ENCODE results near the gene FAT3.

DNA sequence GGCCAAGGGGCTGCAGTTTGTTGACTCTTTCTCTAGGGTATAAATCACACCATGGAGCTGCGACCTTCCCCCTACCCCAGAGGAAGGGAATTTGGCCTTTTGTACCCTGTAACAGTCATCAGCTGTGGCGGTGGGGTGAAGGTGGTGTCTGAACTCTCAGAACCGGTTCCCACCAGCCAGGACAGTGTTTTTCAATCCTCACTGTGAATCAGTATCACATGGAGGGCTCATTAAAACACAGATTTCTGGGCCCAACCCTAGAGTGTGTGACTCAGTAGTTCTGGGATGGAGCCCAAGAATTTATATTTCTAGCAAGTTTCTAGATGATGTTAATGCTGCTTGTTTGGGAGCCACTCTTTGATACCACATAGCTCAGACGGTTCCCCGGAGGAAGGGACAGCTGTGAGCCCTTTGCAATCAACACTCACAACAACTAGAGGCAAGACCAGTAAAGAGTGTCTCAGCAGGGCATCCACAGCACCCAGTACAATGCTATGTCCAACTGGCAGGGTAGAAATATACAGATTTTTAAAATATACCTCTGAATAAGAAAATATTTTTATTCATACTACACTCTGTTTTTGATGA, 43.9 kb upstream of the FAT3 start:
- TF ChIP-seq RAD21 (IDR thresholded peaks at IDR 0.05) (no peak), YY1 (IDR thresholded peaks at IDR 0.05) (no peak), SP1 (IDR thresholded peaks at IDR 0.05) (no peak), HNF4G (IDR thresholded peaks at IDR 0.05) (no peak), FOXA1 (IDR thresholded peaks at IDR 0.05) (no peak), EGR1 (IDR thresholded peaks at IDR 0.05; ENCODE audit: low read depth in 2 of 2) (no peak), GABPA (IDR thresholded peaks at IDR 0.05 in 1 of 2, conservative IDR thresholded peaks at IDR 0.05 in 1 of 2) (no peak), JUND (IDR thresholded peaks at IDR 0.05) (no peak)
- TF ChIP-seq, protein P1, sequence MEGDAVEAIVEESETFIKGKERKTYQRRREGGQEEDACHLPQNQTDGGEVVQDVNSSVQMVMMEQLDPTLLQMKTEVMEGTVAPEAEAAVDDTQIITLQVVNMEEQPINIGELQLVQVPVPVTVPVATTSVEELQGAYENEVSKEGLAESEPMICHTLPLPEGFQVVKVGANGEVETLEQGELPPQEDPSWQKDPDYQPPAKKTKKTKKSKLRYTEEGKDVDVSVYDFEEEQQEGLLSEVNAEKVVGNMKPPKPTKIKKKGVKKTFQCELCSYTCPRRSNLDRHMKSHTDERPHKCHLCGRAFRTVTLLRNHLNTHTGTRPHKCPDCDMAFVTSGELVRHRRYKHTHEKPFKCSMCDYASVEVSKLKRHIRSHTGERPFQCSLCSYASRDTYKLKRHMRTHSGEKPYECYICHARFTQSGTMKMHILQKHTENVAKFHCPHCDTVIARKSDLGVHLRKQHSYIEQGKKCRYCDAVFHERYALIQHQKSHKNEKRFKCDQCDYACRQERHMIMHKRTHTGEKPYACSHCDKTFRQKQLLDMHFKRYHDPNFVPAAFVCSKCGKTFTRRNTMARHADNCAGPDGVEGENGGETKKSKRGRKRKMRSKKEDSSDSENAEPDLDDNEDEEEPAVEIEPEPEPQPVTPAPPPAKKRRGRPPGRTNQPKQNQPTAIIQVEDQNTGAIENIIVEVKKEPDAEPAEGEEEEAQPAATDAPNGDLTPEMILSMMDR (IDR thresholded peaks at IDR 0.05; ENCODE audit: low read depth, low read length, missing input control), result no peak
- TF ChIP-seq, protein P2, sequence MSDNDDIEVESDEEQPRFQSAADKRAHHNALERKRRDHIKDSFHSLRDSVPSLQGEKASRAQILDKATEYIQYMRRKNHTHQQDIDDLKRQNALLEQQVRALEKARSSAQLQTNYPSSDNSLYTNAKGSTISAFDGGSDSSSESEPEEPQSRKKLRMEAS (IDR thresholded peaks at IDR 0.05), result no peak
- TF ChIP-seq, protein P3, sequence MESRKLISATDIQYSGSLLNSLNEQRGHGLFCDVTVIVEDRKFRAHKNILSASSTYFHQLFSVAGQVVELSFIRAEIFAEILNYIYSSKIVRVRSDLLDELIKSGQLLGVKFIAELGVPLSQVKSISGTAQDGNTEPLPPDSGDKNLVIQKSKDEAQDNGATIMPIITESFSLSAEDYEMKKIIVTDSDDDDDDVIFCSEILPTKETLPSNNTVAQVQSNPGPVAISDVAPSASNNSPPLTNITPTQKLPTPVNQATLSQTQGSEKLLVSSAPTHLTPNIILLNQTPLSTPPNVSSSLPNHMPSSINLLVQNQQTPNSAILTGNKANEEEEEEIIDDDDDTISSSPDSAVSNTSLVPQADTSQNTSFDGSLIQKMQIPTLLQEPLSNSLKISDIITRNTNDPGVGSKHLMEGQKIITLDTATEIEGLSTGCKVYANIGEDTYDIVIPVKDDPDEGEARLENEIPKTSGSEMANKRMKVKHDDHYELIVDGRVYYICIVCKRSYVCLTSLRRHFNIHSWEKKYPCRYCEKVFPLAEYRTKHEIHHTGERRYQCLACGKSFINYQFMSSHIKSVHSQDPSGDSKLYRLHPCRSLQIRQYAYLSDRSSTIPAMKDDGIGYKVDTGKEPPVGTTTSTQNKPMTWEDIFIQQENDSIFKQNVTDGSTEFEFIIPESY (IDR thresholded peaks at IDR 0.05), result no peak
- TF ChIP-seq, protein P4, sequence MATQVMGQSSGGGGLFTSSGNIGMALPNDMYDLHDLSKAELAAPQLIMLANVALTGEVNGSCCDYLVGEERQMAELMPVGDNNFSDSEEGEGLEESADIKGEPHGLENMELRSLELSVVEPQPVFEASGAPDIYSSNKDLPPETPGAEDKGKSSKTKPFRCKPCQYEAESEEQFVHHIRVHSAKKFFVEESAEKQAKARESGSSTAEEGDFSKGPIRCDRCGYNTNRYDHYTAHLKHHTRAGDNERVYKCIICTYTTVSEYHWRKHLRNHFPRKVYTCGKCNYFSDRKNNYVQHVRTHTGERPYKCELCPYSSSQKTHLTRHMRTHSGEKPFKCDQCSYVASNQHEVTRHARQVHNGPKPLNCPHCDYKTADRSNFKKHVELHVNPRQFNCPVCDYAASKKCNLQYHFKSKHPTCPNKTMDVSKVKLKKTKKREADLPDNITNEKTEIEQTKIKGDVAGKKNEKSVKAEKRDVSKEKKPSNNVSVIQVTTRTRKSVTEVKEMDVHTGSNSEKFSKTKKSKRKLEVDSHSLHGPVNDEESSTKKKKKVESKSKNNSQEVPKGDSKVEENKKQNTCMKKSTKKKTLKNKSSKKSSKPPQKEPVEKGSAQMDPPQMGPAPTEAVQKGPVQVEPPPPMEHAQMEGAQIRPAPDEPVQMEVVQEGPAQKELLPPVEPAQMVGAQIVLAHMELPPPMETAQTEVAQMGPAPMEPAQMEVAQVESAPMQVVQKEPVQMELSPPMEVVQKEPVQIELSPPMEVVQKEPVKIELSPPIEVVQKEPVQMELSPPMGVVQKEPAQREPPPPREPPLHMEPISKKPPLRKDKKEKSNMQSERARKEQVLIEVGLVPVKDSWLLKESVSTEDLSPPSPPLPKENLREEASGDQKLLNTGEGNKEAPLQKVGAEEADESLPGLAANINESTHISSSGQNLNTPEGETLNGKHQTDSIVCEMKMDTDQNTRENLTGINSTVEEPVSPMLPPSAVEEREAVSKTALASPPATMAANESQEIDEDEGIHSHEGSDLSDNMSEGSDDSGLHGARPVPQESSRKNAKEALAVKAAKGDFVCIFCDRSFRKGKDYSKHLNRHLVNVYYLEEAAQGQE (IDR thresholded peaks at IDR 0.05), result no peak
- TF ChIP-seq, protein P5, sequence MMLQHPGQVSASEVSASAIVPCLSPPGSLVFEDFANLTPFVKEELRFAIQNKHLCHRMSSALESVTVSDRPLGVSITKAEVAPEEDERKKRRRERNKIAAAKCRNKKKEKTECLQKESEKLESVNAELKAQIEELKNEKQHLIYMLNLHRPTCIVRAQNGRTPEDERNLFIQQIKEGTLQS (IDR thresholded peaks at IDR 0.05), result no peak
